ENCODE data around the gene PXK. TPM values are rescaled to one million over a fixed set of nuclear protein-coding genes. Genes with fewer than 3 reads are reported as not detected.
"Not testable (repeated sequence)": the region's sequence is repeated elsewhere in the genome, so short reads cannot be mapped to it uniquely, and the experiment has no call there.

PXK gene
- total RNA-seq, 2 donors from 2014 or later = 8.2 to 12.7 TPM

DNA sequence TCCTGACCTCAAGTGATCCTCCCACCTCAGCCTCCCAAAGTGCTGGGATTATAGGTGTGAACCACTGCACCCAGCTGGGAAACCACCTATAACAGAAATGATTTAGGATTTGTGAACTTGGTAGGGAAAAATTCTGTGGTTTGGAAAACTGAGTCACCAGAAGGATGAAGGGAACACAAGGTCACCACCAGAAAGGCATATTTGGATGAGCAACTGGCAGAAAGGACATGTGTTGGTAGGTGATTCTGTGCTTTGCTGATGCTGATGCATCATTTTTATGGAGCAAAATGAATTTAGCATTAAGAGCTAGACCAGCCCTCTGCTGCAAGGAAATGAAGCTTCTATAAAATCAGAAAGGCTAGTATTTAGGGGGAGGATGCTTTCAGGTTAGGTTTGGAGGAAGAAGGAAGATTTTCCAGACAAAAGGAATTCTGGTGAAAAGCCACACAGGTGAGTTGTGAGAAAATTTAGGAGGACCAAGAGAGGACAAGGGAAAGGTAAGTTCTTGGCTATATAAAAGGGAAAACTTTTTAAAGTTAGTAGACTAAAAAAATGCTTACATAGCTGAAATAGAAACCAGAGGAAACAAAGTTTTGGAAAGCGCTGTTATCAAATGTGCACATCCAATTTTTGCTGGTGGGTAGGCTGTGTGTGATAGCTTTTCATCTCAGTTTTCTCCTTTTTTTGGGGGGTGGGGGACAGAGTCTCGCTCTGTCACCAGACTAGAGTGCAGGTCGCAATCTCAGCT lies 3.6 kb downstream of the PXK start:
- WGBS, 2 donors = 91 to 95% methylated on average over 3 of the region's 3 CpGs
- Histone ChIP-seq H3K4me1 (peaks cover 28% of the 10 kb centered on the region), H3K36me3 (replicated peaks in 1 of 2; ENCODE audit: insufficient read depth in 1 of 2, low read depth in 2 of 2) (no peaks in the 10 kb centered on the region), H3K4me3 (no peak overlapping the region), H3K9me3 (no peaks in the 10 kb centered on the region), H3K27me3 (no peaks in the 10 kb centered on the region), H3K27ac (no peak overlapping the region)
- intact Hi-C loops (cut with DNase I) = no loop called here
- TF ChIP-seq, protein P1, sequence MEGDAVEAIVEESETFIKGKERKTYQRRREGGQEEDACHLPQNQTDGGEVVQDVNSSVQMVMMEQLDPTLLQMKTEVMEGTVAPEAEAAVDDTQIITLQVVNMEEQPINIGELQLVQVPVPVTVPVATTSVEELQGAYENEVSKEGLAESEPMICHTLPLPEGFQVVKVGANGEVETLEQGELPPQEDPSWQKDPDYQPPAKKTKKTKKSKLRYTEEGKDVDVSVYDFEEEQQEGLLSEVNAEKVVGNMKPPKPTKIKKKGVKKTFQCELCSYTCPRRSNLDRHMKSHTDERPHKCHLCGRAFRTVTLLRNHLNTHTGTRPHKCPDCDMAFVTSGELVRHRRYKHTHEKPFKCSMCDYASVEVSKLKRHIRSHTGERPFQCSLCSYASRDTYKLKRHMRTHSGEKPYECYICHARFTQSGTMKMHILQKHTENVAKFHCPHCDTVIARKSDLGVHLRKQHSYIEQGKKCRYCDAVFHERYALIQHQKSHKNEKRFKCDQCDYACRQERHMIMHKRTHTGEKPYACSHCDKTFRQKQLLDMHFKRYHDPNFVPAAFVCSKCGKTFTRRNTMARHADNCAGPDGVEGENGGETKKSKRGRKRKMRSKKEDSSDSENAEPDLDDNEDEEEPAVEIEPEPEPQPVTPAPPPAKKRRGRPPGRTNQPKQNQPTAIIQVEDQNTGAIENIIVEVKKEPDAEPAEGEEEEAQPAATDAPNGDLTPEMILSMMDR (IDR thresholded peaks at IDR 0.05) = no peak
- TF ChIP-seq POLR2A (IDR thresholded peaks at IDR 0.05) = no peak
- ATAC-seq (no peak), DNase-seq (no peak)

DNA sequence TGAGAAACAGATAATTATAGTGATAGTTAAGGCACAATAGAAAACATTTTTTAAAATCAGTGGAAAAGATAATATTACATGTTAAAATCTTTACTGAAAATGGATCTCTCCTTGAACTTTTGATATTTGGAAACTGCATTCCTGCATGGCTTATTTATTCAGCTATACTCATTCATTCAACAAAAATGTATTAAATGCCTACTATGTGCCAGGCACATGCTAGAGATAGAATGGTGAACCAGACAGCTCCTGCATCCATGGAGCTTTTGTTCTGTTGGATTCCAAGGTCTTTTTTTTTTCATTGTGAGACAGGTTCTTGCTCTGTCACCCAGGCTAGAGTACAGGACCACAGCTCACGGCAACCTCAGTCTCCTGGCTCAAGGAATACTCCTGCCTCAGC lies 4.5 kb downstream of the PXK start:
- no peak overlapping the region for H3K4me3 ChIP-seq
- H3K27me3 ChIP-seq = no peaks in the 10 kb centered on the region
- 80 to 86% methylated on average over 1 of the region's 1 CpG for WGBS, 2 donors
- H3K4me1 ChIP-seq = peaks cover 23% of the 10 kb centered on the region
- no peaks in the 10 kb centered on the region for H3K36me3 ChIP-seq (replicated peaks in 1 of 2; ENCODE audit: insufficient read depth in 1 of 2, low read depth in 2 of 2)
- no peaks in the 10 kb centered on the region for H3K9me3 ChIP-seq
- no peak for TF ChIP-seq POLR2A (IDR thresholded peaks at IDR 0.05)
- TF ChIP-seq, protein P1 (IDR thresholded peaks at IDR 0.05) = no peak
- ATAC-seq (no peak), DNase-seq (no peak)
- intact Hi-C loops (cut with DNase I) = no loop called here
- H3K27ac ChIP-seq = no peak overlapping the region

DNA sequence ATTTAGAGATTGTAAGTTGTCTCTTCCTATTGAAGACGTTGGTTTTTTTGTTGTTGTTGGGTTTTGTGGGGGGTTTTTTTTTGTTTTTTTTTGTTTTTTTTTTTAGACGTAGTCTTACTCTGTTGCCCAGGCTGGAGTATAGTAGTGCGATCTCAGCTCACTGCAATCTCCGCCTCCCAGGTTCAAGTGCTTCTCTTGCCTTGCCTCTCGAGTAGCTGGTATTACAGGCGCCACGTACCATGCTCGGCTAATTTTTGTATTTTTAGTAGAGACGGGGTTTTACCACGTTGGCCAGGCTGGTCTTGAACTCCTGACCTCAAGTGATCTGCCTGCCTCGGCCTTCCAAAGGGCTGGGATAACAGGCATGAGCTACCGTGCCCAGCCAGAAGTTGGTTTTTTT lies 6.5 kb downstream of the PXK start:
- intact Hi-C loops (cut with DNase I); H3K4me3 ChIP-seq; DNase-seq; H3K9me3 ChIP-seq; H3K27ac ChIP-seq; H3K27me3 ChIP-seq; ATAC-seq; H3K36me3 ChIP-seq (replicated peaks in 1 of 2; ENCODE audit: insufficient read depth in 1 of 2, low read depth in 2 of 2): not testable (repeated sequence)
- 91 to 93% methylated on average over 12 of the region's 12 CpGs for WGBS, 2 donors
- peaks cover 13% of the 10 kb centered on the region for H3K4me1 ChIP-seq

DNA sequence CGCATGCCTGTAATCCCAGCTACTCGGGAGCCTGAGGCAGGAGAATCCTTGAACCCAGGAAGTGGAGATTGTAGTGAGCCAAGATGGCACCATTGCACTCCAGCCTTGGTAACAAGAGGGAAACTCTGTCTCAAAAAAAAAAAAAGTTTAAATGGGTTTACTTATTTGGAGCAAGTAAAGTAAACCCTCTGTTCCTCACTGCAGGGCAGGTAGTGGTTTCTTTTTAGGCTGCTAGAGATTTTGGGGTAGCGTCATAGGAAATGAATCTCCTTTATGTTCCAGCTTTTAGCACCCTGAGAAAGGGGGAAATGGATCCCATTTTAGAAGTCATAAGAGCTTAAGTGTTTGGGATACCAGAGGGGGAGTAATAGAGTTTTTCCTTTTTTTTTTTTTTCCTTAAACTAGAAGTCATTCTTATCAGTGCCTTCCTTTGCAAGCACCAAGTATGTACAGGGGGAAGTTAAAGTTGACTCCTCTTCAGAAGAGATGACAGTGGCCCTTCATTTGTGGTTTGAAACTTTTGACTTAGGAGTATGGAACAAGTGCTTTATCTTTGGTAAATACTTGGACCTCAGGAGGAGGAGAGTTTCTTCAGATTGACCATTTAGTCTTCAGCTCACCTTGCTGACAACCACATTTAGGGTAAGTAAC lies 8.0 kb downstream of the PXK start:
- ATAC-seq = no peak
- H3K27ac ChIP-seq = no peak overlapping the region
- H3K4me1 ChIP-seq = no peaks in the 10 kb centered on the region
- H3K27me3 ChIP-seq = no peaks in the 10 kb centered on the region
- WGBS, 2 donors = 97 to 98% methylated on average over 3 of the region's 3 CpGs
- no peaks in the 10 kb centered on the region for H3K36me3 ChIP-seq (replicated peaks in 1 of 2; ENCODE audit: insufficient read depth in 1 of 2, low read depth in 2 of 2)
- H3K4me3 ChIP-seq = no peak overlapping the region
- intact Hi-C loops (cut with DNase I) = no loop called here
- H3K9me3 ChIP-seq = no peaks in the 10 kb centered on the region
- DNase-seq = no peak
- no peak for TF ChIP-seq POLR2A (IDR thresholded peaks at IDR 0.05)
- TF ChIP-seq, protein P1 (IDR thresholded peaks at IDR 0.05) = no peak

DNA sequence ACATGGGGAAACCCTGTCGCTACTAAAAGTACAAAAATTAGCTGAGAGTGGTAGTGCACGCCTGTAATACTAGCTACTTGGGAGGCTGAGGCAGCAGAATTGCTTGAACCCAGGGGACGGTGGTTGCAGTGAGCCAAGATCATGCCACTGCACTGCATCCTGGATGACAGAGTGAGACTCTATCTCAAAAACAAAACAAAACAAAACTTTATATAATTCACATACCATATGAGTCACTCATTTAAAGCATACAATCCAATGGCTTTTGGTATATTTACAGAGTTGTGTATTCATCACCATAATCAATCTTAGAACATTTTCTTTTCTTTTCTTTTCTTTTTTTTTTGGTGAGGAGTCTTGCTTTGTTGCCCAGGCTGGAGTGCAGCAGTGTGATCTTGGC lies 8.7 kb downstream of the PXK start:
- no peak overlapping the region for H3K27ac ChIP-seq
- TF ChIP-seq, protein P1 (IDR thresholded peaks at IDR 0.05) = no peak
- no peak for TF ChIP-seq POLR2A (IDR thresholded peaks at IDR 0.05)
- 88 to 94% methylated on average over 3 of the region's 3 CpGs for WGBS, 2 donors

More for the DNA sequence above, 8.7 kb downstream of the PXK start:
- no peaks in the 10 kb centered on the region for H3K4me1 ChIP-seq
- no peaks in the 10 kb centered on the region for H3K9me3 ChIP-seq
- intact Hi-C loops (cut with DNase I) = no loop called here
- no peaks in the 10 kb centered on the region for H3K27me3 ChIP-seq
- H3K36me3 ChIP-seq (replicated peaks in 1 of 2; ENCODE audit: insufficient read depth in 1 of 2, low read depth in 2 of 2) = no peaks in the 10 kb centered on the region
- no peak for ATAC-seq
- no peak overlapping the region for H3K4me3 ChIP-seq
- DNase-seq = no peak
